ENCODE measurements around the gene SLC6A1. TPM values are rescaled to one million over a fixed set of nuclear protein-coding genes. Genes with fewer than 3 reads are reported as not detected.

Gene SLC6A1
- polyA plus RNA-seq, 1 donor, result 2.4 TPM

DNA sequence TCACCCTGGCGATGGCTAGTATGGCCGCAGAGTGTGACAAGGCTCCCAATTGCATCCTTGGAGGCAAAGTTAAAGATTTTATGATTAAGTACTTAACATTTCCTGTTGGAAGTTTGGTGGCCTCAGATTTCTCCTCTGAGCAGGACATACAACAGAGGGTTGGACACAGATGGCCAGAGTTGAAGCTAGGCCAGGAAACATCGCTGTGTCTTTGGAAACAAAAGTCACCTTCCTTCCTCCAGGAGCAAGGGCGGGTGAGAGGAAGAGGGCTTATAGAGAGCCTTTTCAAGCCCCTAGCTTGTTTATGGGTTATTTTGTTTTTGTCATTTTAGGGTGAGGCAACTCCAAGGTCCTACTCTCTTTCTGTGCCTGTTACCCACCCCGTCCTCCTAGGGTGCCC is 24.2 kb downstream of the SLC6A1 start:
- no peak for DNase-seq (ENCODE audit: low read depth)

DNA sequence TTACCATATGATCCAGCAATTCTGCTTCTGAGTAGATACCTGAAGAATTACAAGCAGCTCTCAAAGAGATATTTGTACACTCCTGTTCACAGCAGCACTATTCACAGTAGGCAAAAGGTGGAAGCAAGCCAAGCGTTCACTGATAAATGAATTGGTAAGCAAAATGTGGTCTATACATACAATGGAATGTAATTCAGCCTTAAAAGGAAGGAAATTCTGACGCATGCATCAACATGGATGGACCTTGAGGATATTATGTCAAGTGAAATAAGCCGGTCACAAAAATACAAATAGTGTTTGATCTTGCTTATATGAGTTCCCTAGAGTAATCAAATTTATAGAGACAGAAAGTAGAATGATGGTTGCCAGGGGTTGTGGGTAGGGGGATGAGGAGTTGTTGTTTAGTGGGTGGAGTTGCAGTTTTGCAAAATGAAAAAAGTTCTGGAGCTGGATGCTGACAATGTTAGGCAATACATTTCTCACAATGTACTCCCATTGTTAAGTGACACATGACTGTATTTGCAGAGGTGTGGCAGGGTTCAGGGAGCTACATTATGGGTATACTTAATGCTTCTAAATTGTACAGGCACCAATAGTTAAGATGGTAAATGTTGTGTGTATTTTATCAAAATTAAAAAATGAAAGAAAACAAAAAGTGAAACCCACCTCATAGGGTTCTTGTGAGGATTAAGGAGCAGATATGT is 26.7 kb downstream of the SLC6A1 start:
- DNase-seq (ENCODE audit: low read depth), result no peak

DNA sequence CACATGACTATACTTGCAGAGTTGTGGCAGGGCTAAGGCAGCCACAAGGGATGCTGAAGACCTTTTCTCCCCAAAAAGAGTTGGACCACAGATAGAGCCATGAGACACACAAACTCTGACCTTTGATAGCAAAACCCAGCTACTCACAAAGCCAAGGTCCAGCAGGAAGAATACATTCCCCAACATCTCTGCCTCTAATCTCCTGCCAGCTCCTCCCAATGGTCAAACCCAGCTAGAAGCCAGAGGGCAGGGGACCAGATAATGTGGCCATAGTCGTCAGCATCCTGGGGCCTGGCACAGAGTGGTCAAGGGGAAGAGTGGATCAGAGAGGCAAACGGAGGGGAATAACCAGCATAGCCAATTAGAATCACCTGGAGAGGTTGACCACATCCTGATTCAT is 28.2 kb downstream of the SLC6A1 start:
- DNase-seq (ENCODE audit: low read depth), result no peak

DNA sequence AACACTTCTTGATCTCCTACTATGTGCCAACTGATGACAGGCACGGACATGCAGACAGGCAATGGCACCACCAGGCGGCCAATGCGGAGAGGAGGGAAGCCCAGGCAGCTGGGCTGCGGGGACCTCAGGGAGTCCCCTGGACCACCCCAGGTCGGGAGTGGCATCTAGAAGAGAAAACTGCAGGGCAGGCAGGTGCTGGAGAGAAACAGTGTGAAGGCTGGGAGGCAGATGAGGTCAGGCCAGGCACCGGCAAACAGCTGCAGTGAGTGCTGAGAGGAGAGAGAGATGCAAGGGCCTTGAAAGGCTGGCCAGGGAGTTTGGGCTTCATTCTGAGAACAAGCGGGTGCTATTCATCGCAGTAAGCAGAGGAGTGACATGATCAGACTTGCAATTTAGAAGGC is 29.1 kb downstream of the SLC6A1 start:
- DNase-seq (ENCODE audit: low read depth), result no peak

DNA sequence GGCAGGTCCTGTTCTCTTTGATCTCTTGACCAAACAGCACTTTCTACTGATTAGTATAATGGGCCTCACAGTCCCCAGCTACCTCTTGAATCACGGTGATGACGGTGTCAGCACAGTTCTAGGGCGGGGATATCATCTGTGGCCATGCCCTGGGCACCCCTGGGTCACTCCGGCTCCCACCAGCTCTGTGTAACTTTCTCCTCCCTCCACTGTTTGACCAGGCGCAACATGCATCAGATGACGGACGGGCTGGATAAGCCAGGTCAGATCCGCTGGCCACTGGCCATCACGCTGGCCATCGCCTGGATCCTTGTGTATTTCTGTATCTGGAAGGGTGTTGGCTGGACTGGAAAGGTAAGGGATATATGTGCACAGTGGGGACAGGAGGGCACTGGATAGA is 29.6 kb downstream of the SLC6A1 start:
- DNase-seq (ENCODE audit: low read depth), result no peak

DNA sequence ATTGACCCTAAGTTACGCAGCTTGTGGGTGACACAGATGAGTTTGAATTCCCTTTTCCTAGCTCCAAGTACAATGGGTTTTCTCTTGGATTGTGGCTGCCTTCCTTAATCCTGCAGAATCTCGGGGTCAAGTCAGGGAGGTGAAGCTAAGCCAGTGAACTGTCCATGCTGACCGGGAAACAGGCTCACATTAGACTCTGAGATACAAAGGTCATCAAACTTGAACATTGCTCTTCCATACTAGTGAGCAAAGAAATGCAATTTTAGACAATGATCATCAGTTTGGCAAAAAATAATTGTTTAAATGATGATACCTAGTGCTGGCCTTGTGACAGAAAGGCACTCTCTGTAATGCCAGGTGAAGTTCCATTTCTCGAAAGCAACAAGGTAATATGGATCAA is 31.6 kb downstream of the SLC6A1 start:
- DNase-seq (ENCODE audit: low read depth), result no peak

DNA sequence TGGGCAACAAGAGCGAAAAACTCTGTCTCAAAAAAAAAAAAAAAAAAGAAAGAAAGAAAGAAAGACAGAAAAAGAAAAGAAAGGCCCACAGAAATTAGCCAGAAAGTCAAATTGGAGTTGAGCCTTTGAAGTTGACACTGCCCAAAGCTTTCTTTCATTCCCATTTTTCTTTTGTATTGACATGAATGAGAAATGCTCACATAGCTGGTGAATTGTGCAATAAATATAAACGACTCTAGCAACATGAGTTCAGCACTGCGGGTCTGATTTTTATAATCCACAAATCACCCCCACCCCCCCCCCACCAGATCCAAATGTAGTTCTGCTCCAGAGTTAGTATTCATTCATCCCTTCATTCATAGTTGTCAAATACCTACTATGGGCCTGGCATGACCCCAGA is 37.4 kb downstream of the SLC6A1 start:
- no peak for DNase-seq (ENCODE audit: low read depth)

DNA sequence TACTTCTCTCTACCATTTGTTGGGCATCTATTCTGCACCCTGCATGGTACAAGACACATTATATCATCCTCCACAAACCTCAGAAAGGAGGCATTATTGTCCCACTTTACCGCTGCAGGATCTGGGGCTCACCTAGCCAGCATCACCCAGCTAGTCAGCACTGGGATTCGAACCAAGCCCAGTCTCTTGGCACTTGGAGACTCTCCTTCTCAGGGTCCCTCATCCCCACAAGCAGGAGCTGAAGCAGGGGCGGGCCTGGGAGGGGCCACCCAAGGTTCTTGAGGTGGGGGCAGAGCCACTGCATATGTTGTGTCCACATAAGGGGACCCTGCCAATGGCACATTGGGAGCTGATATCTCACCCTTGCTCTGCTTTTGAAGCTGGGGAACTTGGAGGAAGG is 41.3 kb downstream of the SLC6A1 start:
- no peak for DNase-seq (ENCODE audit: low read depth)

DNA sequence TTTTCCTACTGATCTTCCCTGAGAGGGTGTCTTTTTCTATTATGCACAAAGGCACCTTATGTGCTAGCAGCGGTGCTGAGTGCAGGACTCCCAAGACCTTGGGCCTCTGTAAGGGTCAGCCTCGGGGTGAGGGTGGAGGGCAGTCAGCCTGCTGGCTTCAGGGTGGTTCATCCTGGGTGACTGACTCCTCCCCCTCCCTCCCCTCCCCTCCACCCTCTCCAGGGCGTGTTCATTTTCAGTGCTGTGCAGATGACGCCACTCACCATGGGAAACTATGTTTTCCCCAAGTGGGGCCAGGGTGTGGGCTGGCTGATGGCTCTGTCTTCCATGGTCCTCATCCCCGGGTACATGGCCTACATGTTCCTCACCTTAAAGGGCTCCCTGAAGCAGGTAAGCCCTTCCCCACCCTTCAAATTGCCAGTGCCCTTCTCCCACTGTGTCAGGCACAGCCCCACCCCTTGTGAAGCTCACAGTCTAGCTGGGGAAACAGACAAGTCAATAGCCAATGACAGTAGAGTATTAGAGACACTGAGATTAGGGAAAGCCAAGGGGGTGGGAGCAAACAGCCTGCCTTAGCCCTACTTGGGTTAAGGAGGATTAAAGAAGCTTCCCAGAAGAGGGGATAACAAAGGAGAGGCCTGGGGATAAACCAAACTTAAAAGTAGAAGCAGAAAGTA is 41.9 kb downstream of the SLC6A1 start:
- DNase-seq (ENCODE audit: low read depth), result no peak

DNA sequence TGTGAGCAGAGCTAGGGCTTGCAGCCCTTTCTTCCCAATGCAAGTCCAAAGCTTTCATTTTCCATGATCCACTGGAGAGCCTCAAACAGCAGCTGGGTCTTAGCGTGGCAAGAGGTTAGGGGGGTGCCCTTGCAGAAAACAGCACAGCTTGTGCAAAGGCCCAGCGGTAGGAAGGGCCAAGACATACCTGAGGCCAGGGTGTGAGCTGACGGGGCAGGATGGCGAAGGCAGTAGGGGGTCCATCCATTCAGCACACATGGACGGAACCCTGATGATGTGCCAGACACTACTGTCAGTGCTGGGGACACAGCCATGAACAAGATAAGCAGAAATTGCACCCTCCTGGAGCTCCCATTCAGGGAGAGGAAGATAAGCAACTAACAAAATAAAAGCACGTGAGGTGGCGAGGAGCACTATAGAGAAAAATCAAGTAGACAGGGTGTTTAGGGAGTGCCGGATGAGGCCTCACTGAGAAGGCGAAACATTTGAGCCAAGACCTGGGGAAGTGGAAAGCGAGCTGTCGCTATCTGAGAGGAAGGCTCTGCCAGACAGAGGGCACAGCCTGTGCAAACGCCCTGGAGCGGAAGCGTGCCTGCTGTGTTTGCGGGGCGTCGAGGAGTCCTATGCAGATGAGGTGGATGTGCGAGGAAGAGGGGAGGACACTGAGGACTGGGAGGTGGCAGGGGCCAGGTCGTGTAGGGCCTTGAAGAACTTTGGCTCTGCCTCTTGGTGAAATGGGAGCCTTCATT is 43.4 kb downstream of the SLC6A1 start:
- no peak for DNase-seq (ENCODE audit: low read depth)

DNA sequence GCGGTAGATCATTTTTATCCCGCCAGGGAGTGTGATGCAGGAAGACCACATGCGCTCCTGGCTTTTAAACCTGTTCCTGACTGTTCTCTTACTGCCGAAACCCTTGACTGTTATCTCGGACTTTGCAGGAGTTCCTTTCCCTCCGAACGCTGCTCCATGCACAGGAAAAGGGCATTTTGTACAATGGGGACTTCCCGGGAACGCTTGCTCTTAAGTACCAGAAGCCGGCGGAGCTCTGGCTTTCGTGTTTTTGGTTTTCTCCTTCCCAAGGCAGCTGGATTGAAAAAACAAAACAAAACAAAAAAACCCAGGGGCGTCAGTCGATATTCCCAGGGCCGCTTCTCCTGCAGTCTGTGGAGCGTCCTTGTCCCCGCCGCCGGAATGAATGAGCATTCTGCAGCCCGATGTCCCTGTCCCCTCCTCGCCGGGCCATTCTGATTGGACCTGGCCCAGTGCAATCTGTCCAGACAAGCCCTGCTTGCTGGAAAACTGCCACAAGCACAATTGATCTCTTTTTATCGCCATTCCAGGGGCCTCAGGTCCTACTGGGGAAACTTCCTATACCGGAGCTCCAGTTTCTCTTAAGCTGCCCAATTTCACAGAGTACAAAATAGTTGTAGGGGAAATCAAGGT is 44.8 kb downstream of the SLC6A1 start:
- no peak for DNase-seq (ENCODE audit: low read depth)

DNA sequence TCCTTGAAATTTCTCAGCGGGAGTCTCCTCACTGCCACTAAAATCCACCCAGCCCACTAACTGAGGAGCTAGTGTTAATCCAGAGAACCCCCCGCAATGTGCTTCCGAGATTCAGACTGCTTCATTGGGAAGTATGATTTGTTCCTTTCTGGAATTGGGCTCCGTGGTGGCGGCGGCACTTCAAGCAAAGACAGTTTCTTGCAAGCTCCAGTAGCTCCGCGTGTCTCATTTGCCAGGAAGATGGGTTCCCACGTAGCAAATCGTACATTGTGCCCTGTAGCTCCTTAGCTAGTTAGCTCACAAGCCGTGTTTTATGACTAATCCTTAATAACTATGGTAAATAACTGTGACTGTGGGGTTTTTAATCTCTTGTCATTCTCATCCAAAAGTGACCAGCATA is 45.4 kb downstream of the SLC6A1 start:
- DNase-seq (ENCODE audit: low read depth), result no peak

DNA sequence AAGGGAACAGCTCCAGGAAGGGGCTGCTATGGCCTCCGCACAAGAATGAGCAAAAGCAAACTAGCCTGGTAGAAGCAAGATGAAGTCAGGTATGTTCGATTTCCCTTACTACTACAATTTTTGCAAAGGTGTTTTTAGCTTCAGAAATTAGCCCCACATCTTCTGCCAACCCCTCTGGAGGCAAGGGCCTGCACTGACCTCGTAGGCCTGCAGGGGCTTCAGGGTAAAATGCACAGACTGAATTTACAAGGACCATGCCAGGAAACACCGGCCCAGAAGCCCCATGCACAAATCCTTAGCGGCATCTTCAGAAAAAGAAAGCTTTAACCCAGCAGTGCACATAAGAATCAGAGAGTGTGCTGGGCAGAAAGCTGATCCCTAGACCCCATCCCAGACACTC is 53.0 kb downstream of the SLC6A1 start:
- no peak for DNase-seq (ENCODE audit: low read depth)

DNA sequence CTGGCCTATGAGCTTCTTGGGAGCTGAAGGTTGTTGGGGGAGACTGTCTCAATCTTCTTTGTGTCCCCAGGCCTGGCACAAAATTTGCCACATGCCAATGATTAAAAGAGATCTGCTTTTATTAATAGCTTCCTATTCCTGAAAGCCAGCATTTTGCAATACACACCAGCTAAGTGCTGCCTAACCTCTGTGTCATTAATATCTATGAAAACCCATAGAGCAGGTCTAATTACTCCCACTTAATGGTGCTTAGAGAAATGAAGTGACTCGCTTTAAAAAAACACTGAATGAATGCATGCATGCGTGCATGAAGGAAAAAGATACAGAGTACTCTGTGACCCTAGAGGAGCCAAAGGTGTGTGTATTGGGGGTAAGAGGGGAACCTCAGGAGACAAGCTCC is 55.0 kb downstream of the SLC6A1 start:
- DNase-seq (ENCODE audit: low read depth), result no peak

DNA sequence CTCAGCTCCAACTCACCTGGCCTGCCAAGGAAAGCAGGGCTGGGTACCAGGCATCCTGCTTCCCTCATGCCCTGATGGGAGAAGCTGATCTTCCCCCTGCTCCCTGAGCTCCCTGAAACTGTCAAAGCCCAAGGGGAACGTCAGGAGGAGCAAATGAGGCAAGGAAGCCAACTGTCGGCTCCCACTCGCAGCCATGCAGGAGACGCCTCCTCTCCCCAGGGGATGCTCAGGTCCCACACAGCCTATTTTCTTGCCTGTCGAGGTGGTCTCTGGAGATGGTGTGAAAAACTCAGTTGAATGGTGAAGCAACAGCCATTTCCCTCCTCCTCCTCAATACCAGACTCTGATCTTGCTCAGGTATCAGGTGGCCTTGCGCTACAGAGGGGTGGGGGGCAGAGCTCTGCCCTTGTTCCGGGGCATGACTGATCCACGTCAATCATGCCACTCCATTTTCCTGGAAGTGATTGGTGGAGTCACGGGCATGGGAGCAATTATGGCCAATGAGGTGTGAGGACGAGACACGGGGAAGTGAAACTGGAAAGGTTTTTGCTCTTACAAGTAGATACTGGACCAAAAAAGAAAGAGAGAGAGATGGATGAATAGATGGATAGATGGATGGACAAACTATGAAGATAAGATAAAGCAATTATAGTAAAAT is 58.2 kb downstream of the SLC6A1 start:
- no peak for DNase-seq (ENCODE audit: low read depth)

DNA sequence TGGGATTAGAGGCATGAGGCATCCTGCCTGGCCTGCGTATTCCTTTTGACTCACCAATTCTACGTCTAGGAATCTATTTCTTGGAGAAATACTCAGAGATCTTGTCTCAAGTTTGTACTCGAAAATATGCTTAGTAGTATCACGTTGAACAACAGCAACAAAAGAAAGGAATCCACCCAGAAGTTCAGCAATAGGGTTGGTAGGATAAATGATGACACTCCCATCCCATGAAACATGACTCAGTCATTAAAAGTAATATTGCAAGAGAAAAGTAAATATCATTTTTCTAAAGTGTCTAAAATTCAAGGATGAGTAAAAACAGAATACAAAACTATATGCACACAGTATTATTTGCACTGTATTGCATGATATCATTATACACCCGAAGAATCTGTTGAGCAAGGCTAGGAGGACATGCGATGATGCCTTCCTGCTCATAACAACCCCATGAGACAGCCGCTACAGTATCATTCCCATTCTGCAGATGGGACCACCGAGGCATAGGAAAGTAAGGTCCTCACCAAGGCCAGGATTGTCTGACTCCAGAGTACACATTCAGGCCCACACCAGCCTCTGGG is 61.5 kb downstream of the SLC6A1 start:
- DNase-seq (ENCODE audit: low read depth), result no peak

DNA sequence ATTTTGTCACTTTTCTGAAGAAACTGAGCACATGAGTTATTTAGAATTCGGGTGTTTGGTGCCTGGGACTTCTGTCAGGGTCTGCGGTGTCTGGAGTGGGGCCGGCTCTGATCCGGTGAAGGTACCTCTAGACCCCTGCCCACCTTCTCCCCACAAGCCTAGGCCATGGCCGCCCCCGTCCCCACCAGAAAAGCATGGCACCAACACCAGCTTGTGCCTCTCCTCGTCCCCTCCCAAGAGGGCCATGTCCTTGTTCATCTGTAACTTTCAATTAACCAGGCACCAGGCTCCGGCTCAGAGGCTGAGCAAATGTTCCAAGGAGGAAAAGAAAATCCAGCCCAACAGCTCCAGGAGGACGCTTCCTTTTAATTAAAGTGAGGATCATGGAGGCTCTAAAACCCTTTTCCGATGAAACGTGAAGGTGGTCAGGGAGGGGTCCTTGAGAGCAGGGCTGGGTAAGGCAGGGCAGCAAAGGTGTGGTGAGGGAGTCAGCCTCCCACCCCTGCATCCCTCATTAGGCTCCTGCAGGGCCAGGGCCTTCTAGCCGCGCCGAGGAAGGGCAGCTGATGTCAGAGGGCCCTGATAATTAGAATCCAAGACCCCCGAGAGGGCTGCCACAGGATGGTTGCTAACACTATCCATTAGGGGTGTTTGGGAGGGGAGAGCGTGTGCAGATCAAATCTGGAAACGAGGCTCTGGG is 62.3 kb downstream of the SLC6A1 start:
- no peak for DNase-seq (ENCODE audit: low read depth)

DNA sequence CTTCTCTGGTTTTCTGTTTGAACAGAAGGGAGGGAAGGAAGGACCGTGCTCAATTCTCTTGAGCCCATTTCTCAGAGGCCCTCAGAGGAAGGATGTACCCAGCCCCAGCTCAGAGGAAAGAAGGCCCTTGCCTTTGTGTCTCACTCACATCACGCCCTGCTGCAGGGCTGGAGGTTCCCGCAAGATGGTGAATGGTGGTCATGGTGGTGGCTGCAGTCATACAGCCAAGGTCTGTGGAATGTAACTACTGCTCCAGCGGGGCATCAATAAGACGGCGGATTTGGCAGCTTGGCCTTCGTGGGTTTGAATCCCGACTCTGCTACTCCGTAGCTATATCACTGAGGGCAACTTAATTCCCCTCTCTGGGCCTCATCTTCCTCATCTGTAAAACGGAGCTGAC is 62.9 kb downstream of the SLC6A1 start:
- DNase-seq (ENCODE audit: low read depth), result no peak

DNA sequence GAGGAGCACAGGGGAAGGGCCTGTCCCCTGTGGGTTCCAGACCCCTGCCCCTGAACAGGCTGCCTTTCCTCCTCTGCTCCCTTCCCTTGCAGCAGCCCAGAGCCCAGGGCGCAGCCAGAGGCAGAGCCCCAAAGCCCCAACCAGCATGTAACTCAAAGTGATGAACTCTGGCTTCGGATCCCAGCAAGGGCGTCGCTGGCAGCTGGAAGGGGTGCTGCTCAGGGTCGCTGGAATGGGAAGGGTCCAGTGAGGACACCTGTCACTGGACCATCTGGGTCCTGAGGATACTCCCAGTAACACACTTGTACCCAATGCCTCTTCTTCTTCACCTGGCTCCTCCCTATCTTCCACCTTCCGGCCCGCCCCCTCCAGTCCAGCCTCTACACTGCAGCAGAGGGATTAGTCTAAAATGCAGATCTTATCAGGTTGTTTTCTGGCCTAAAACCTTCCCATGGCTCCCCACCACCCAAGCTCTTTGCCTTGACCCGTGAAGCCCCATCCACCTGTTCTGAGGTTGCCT is 64.0 kb downstream of the SLC6A1 start:
- no peak for DNase-seq (ENCODE audit: low read depth)

DNA sequence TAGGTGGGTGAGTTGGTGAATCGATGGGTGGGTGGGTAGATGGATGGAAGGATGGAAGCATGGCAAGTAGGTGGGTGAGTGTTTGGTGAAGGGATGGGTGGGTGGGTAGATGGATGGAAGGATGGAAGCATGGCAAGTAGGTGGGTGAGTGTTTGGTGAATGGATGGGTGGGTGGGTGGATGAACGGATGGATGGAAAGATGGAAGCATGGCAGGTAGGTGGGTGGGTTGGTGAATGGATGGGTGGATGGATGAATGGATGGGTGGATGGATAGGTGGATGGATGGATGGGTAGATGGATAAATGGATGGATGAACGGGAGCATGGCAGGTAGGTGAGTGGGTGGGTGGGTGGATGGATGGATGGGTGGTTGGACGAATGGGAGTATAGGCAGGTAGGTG is 65.1 kb downstream of the SLC6A1 start:
- no peak for DNase-seq (ENCODE audit: low read depth)

Measured in forelimb muscle (tissue), 1 donor.